Adrenal gland (tissue), 5 donors: ENCODE data around the gene CCR7.

Experiments used
- CTCF ChIP-seq, 6 experiments: fragments of 450-650 bp in 4 of 6; fragments of 200-600 bp in 2 of 6; sonication (generic) in 1 of 6; IDR thresholded peaks; 1 replicate in 5 of 6; 2 replicates in 1 of 6; pipeline versions ENCODE4 v1.5.1 to v1.8.0; 2016 to 2021; ENCODE audit warnings: antibody characterized with exemption in 6 of 6, mild to moderate bottlenecking in 2 of 6, moderate library complexity in 1 of 6
- POLR2A ChIP-seq, 2 donors: fragments of 450-650 bp; IDR thresholded peaks; one replicate each; pipeline ENCODE4 v1.6.1; 2017; ENCODE audit warnings: antibody characterized with exemption in 2 of 2, mild to moderate bottlenecking in 2 of 2, moderate library complexity in 1 of 2
- donor health status: DM: no; HTN: no; CAD: no.

DNA sequence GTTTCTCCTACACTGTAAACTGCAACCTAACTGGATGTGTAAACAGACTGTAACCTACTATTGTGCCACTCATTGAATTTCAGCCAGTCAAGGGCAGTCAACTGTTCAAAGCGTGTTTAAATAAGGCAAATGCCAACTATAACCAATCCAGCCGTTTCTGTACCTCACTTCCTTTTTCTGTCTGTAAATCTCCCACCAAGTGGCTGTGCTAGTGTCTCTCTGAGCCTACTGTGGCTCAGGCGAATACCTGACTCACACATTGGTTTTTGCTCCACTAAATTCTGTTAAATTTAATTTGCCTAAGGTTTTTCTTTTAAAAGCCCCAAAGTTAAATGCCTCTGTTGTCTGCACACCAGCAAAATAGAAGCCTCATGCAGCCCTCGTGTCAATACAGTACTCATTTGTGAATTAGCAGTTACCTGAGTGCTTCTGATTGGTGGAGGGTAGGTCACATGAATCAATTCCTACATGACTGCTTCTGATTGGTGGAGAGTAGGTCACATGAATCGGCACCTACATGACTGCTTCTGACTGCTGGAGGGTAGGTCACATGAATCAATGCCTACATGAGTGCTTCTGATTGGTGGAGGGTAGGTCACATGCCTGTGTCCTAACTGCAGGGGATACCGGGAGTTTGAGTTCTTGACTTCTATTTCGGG, 31.1 kb upstream of the CCR7 start:
- TF ChIP-seq POLR2A (IDR thresholded peaks at IDR 0.05) (no peak), CTCF (IDR thresholded peaks at IDR 0.05) (no peak)
